GM12873 (cell line): ENCODE measurements around the gene PSMB3.

ENCODE experiments used
- TF ChIP-seq, protein P1 (sequence below): IDR thresholded peaks from 2 replicates; pipeline ENCODE4 v1.5.1; 2012; ENCODE audit warnings: low read depth, mild to moderate bottlenecking, moderate library complexity, low read length, control low read depth; ENCODE audit not compliant: insufficient read depth; ENCODE audit errors: missing control alignments

Gene PSMB3

GRCh38 chr17:38799501-38800236, 47.1 kb downstream of the PSMB3 start, which contains the start of gene PIP4K2B:
PIP4K2B (minus strand) TSS chr17:38799556; CDS start chr17:38799424, 132 bp downstream.
- TF ChIP-seq, protein P1, sequence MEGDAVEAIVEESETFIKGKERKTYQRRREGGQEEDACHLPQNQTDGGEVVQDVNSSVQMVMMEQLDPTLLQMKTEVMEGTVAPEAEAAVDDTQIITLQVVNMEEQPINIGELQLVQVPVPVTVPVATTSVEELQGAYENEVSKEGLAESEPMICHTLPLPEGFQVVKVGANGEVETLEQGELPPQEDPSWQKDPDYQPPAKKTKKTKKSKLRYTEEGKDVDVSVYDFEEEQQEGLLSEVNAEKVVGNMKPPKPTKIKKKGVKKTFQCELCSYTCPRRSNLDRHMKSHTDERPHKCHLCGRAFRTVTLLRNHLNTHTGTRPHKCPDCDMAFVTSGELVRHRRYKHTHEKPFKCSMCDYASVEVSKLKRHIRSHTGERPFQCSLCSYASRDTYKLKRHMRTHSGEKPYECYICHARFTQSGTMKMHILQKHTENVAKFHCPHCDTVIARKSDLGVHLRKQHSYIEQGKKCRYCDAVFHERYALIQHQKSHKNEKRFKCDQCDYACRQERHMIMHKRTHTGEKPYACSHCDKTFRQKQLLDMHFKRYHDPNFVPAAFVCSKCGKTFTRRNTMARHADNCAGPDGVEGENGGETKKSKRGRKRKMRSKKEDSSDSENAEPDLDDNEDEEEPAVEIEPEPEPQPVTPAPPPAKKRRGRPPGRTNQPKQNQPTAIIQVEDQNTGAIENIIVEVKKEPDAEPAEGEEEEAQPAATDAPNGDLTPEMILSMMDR = no peak

- TF ChIP-seq, protein P1 = no peak
These were observed 47.8 kb downstream of the PSMB3 start for GRCh38 chr17:38800237-38800760.

DNA sequence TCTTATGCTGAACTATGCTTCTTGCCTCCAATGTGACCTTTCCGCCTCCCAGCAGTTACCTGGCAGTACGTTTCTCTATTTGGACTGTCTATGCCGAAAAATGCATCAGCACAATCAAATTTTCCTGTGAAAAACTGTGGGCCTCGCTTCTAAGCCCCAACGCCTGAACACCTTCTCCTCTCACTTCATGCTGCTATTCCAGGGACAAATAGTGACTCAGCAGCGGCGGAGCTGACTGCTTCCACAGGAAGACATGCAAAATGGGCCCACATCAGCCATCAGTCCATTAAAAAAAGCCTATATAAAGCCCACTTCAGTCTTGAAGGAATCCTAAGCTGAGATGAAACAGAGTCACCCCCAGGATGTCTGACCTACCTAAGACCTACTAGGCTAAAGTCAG, 57.3 kb downstream of the PSMB3 start:
- TF ChIP-seq, protein P1 = no peak
